NCI-H2196 treated with DMSO at 0.1 percent for 48 hours (cell line): ENCODE measurements around the gene TVP23C.

Source experiments
- DNase-seq: peaks from one replicate; lab custom pipeline; 2025; ENCODE audit not compliant: unreplicated experiment; lab: John Stamatoyannopoulos, UW

The TVP23C gene

DNA sequence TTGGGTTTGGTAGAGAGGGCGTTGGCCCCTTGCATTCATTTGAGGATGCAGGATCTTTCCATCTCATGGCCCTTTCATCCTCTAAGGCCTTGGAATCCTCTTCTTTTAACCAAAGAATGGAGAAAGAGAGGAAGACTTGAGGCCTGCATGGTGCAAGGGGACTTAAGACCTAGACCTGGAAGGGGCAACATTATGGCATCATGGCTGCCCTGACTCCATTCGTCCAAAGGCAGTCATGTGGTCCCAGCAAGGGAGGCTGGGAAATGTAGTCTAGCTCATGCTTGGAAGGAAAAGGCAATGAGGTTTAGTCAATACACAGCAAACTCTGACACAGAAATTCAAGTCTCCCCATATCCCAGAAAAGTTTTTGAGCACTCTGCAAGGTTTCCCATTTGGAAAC is 65.2 kb downstream of the TVP23C start:
- DNase-seq = no peak

- DNase-seq = no peak
Observed at GRCh38 chr17:15496735-15497670, 66.3 kb downstream of the TVP23C start.

- DNase-seq = no peak
Observed at GRCh38 chr17:15494821-15495220, 68.5 kb downstream of the TVP23C start.

DNA sequence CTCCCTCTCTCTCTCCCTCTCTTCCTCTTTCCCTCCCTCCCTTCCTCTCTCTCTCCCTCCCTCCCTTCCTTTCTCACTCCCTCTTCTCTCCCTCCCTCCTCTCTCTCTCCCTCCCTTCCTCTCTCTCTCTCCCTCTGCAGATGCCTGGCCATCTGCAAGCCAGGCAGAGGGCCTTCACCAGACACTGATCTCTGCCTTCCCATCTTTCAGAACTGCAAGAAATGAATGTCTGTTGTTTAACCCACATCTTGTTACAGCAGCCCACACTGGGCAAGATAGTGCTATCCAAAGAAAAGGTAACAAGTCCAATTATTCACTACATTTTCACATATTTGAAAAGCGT is 69.6 kb downstream of the TVP23C start:
- no peak for DNase-seq

- DNase-seq = no peak
Observed at GRCh38 chr17:15492791-15493692, 70.2 kb downstream of the TVP23C start.

DNA sequence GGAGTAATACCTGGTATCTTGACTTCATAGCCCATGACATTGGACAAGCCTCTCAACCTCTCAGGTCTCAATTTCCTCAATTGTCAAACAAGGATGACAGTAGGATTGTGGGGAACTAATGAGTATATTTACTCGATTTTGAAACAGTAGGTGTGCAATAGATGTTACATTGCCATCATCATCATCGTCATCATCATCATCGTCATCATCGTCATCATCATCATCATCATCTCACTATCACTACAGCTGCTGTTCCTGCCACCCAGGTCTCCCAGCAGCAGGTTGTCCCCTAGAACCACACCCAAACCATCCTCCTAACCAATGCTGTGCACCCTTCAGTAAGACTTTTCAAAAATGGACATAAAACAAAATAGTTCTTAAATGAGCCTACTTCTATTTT is 71.1 kb downstream of the TVP23C start:
- DNase-seq = no peak

- no peak for DNase-seq
Observed at GRCh38 chr17:15490634-15491261, 72.5 kb downstream of the TVP23C start.

- DNase-seq = no peak
Observed at GRCh38 chr17:15488557-15488956, 74.7 kb downstream of the TVP23C start.

- no peak for DNase-seq
Observed at GRCh38 chr17:15485045-15485444, 78.2 kb downstream of the TVP23C start.

GRCh38 chr17:15483431-15483830 is 79.9 kb downstream of the TVP23C start:
- no peak for DNase-seq

- DNase-seq = no peak
Observed at GRCh38 chr17:15482476-15482875, 80.8 kb downstream of the TVP23C start.

DNA sequence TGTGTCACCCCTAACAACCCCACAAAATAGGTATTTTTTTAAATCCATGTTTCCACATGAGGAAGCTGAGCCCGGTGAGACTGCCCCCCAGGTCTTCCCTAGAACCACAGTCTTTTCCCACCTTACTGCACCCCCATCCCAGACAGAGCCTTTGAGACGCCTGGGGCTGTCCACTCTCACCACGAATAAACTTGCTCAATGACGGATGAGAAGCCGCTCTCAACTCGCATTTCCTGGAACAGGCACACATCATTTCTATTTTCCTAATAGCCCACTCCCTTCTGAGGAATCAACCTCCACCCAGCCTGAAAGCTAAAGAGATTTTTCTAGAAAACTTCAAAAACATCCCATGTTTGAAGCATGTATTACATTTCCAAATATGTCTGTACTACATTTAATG is 81.8 kb downstream of the TVP23C start:
- DNase-seq = no peak

DNA sequence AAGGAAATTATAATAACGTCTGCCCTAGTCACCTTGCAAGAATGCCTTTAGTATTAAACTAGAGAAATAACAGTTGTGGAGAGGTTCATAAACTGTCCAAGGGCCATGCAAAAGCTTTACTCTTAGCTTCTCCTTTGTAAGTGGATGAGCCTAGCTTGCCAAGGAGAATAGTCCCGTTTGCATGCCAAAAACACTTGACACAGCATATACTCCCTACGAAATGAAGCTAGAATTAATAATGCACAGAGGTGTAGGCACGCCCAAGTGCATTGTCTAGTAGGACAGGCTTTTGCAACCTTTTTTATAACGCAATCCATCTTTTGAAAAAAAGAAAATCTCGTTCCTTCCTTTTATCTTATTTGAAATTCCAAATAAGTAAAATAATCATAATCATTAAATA is 83.1 kb downstream of the TVP23C start:
- DNase-seq = no peak

DNA sequence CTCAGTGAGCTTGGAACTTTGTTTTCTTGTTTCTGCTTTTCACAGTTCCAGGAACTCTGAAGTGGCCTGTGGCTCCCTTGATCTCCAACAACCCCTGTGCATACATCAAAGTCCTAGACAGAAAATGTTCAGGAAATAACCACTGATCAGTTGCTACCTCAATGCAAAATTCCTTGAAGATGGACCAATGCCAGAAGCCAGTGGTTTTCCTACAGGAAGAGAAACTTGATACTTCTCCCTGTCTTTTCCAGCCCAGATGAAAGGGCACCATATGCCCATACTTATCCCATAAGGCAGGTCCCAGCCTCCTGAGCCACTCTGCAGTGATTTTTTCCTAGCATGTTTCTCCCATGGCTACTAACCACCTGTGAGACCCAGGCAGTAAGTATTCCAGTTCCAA is 83.6 kb downstream of the TVP23C start:
- no peak for DNase-seq

DNA sequence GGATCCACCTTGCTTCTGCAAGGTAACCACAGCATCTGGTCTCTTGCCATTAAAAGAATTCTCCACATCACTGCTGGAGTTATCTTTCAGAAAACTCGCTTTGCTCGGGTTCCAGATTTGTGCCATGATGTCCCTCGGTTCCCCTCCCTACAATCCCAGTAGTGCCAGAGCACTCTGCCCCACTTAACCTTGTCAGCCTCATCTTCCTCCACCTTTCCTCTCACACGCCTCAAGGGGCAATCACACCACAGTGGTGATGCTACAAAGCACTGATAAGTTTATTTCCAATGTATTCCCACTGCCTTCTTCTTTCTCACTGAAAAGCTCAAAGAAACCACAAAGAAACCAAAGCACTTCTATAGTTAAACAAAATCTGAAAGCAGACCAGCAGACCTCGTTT is 84.4 kb downstream of the TVP23C start:
- no peak for DNase-seq

GRCh38 chr17:15475631-15476354 is 87.5 kb downstream of the TVP23C start:
- no peak for DNase-seq

DNA sequence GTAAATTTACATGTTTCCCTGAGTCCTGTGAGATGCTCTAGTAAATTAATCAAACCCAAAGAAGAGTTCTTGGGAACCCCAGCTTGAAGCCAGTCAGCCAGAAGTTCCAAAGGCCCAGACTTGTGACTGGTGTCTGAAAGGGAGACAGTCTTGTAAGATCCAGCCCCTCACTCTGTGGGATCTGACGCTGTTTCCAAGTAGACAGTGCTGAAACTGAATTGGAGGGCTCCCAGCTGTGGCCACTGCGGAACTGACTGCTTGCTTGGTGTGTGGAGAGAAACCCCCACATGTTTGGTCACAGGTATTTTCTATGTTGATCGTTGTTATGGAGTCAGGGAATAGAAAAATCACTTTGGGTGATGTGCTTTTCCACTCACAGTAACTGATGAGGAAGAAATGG is 90.4 kb downstream of the TVP23C start:
- DNase-seq = no peak

DNA sequence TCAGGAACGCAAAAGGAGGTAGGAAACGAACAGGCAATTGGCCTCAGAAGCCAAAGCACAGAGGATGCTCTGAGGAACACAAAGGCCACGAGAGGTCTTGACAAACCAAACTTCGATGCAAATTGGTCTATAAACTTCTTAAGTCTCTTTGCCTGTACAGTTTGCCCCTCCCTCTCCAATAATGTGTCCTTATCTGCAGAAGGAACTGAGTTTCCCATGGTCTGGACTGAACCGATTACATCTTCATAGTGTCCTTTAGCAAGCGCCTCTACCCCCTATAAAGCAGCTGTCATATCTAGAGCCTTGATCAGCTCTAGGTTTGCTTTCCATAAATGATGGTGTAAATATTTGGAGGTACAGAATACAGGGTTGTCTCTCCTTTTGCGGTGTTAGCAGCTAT is 92.7 kb downstream of the TVP23C start:
- no peak for DNase-seq

- DNase-seq = no peak
Observed at GRCh38 chr17:15469260-15469659, 94.0 kb downstream of the TVP23C start.

GRCh38 chr17:15468126-15468525 is 95.2 kb downstream of the TVP23C start:
- no peak for DNase-seq

DNA sequence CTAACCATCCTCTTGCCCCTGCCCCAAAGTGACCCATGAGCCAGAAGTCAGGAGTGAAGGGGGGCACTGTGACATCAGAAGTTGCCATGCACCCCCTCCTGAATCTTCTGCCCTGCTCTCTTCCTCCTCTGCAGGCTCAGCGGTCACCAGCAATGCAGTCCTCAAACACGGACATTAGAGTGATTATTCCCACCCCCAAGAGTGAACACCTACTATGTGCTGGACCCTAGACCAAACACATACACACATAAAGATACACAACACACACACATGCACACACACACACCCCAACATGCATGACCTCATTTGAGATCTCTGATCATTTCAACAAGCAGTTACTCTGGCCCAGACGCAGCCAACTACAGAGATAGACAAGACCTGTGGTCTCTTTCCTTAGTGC is 95.7 kb downstream of the TVP23C start, which contains the start of gene CDRT4:
TSS of gene CDRT4 (minus strand) at position 30 of the 400 bp plus-strand sequence. CDS start 27,383 bp downstream, outside the sequence.
- DNase-seq = no peak
